K562 (cell line): ENCODE results near the gene LYPD5. TPM values are rescaled to one million over a fixed set of nuclear protein-coding genes. Genes with fewer than 3 reads are reported as not detected.

Experiments
- ARID2 ChIP-seq: fragments of 450-650 bp; IDR thresholded peaks from 2 replicates; pipeline ENCODE4 v1.6.1; 2017; ENCODE audit warnings: antibody characterized with exemption, mild to moderate bottlenecking
- HMBOX1 ChIP-seq: sonication (generic); IDR thresholded peaks from 2 replicates; pipeline ENCODE4 v1.6.1; 2016
- MEIS2 ChIP-seq: fragments of 450-650 bp; IDR thresholded peaks from 2 replicates; pipeline ENCODE4 v1.6.1; 2014; ENCODE audit warnings: mild to moderate bottlenecking; ENCODE audit not compliant: partially characterized antibody
- NCOA2 ChIP-seq, 2 experiments: fragments of 450-650 bp; IDR thresholded peaks; 2 replicates each; pipeline ENCODE4 v1.6.1; 2018; ENCODE audit warnings: mild to moderate bottlenecking in 2 of 2, moderate library complexity in 1 of 2; ENCODE audit not compliant: partially characterized antibody in 2 of 2
- RERE ChIP-seq: sonication (generic); formaldehyde crosslinking; IDR thresholded peaks from 2 replicates; pipeline ENCODE4 v1.8.0; 2023; ENCODE audit warnings: missing genetic modification reagents, mild to moderate bottlenecking, borderline replicate concordance
- RREB1 ChIP-seq: fragments of 250-450 bp; sonication (Bioruptor Pico); IDR thresholded peaks from 2 replicates; pipeline ENCODE4 v1.4.0; 2020
- ZFP91 ChIP-seq: sonication (generic); formaldehyde crosslinking; IDR thresholded peaks from 2 replicates; pipeline ENCODE4 v1.8.0; 2022; ENCODE audit warnings: mild to moderate bottlenecking, missing genetic modification reagents
- polyA plus RNA-seq, 8 experiments: library from polyadenylated mRNA; depleted of rRNA in 4 of 8; stranded (reverse) in 5 of 8; unstranded in 3 of 8; fragments of >200 nt; fragmentation: Nextera tagmentation in 2 of 8; fragmentation: Illumina TruSeq in 1 of 8; extraction: Ambion mirVana in 2 of 8; extraction: Trizol in 1 of 8; gene quantifications; 2 replicates each; pipeline versions ENCODE4 v1.2.1 to v1.2.3, GENCODE V29; 2011 to 2014; ENCODE audit warnings: inconsistent platforms in 1 of 8, missing spikeins in 1 of 8
- total RNA-seq, 7 experiments: library from RNA; depleted of rRNA in 6 of 7; stranded (reverse); fragments of >200 nt in 6 of 7; fragmentation: Illumina TruSeq in 2 of 7; extraction: Trizol in 2 of 7; gene quantifications; 2 replicates each; pipeline versions ENCODE4 v1.2.1 to v1.2.3, GENCODE V29; 2011 to 2021; ENCODE audit warnings: low replicate concordance in 1 of 7

LYPD5 gene
- total and polyA plus RNA-seq, 9 of the 15 experiments (the other 6 are each of a cell fraction or from before 2014, with no cell fraction given) = 0.03 to 0.22 (median 0.10) TPM; not detected in 3

- TF ChIP-seq RREB1 (CRISPR knock-in tag) (no peak), MEIS2 (no peak), ZFP91 (no peak), HMBOX1 (no peak), ARID2 (peak; percentile 48; the same call in 1 of the 2 replicates), RERE (CRISPR knock-in tag) (no peak), NCOA2 (IDR thresholded peaks at IDR 0.05; ENCODE audit: partially characterized antibody in 2 of 2) (no peak)
Measured at GRCh38 chr19:43780706-43781525, 21.3 kb downstream of the LYPD5 start, which contains the start of gene KCNN4 (continued).
